SK-N-SH (cell line): ENCODE data around the gene PRMT6. TPM values are rescaled to one million over a fixed set of nuclear protein-coding genes. Genes with fewer than 3 reads are reported as not detected.
"Not testable (repeated sequence)": the region's sequence is repeated elsewhere in the genome, so short reads cannot be mapped to it uniquely, and the experiment has no call there.

Source experiments
- CTCF ChIA-PET: fragments of 300-600, 350-600 bp; formaldehyde crosslinking; extraction: SDS; loops from one replicate; lab custom pipeline; 2021; lab: Yijun Ruan, JAX
- POLR2A ChIA-PET: fragments of 350-600 bp; sonication (Branson Sonifier 250); formaldehyde crosslinking; extraction: SDS; loops from one replicate; lab custom pipeline; 2020; ENCODE audit warnings: antibody characterized with exemption, inconsistent platforms; lab: Yijun Ruan, JAX
- DNase-seq: peaks from one replicate; pipeline ENCODE4 v3.0.0; 2012
- H2AFZ ChIP-seq: fragments of 200-600 bp; sonication (generic); 2 replicates; pipeline ENCODE4 v1.8.1; 2016; ENCODE audit warnings: antibody characterized with exemption, mild to moderate bottlenecking, low read depth
- H3F3A ChIP-seq: fragments of 200-600 bp; sonication (generic); replicated peaks from 2 replicates; pipeline ENCODE3; 2016; ENCODE audit warnings: antibody characterized with exemption, mild to moderate bottlenecking; ENCODE audit not compliant: insufficient read depth
- H3K27ac ChIP-seq, 2 experiments: fragments of 200-500 bp in 1 of 2; fragments of 200-600 bp in 1 of 2; sonication (Bioruptor generic) in 1 of 2; sonication (generic), shearing (Covaris generic) in 1 of 2; 2 replicates each; pipeline versions ENCODE4 v1.5.1 to v1.6.1; 2014 to 2016; ENCODE audit warnings: low read depth in 2 of 2, inconsistent platforms in 1 of 2, low read length in 1 of 2, mild to moderate bottlenecking in 1 of 2, mixed read lengths in 1 of 2
- H3K27me3 ChIP-seq: fragments of 200-600 bp; sonication (generic), shearing (Covaris generic); 2 replicates; pipeline ENCODE4 v1.6.1; 2016; ENCODE audit warnings: mixed run types; ENCODE audit not compliant: insufficient read depth
- H3K36me3 ChIP-seq, 2 experiments: fragments of 200-500 bp in 1 of 2; fragments of 200-600 bp in 1 of 2; sonication (Bioruptor generic) in 1 of 2; sonication (generic) in 1 of 2; replicated peaks in 1 of 2; 2 replicates each; pipeline versions ENCODE3 to v1.5.1; 2014 to 2016; ENCODE audit warnings: low read length in 1 of 2, mild to moderate bottlenecking in 1 of 2; ENCODE audit not compliant: insufficient read depth in 2 of 2, control insufficient read depth in 1 of 2
- H3K4me1 ChIP-seq, 2 experiments: fragments of 200-500 bp in 1 of 2; fragments of 200-600 bp in 1 of 2; sonication (Bioruptor generic) in 1 of 2; sonication (generic), shearing (Covaris generic) in 1 of 2; 2 replicates each; pipeline versions ENCODE4 v1.5.1 to v1.6.1; 2014 to 2016; ENCODE audit warnings: low read depth in 1 of 2, low read length in 1 of 2, mixed run types in 1 of 2; ENCODE audit not compliant: insufficient read depth in 2 of 2, control insufficient read depth in 1 of 2
- H3K4me2 ChIP-seq: fragments of 200-600 bp; sonication (generic), shearing (Covaris generic); 2 replicates; pipeline ENCODE4 v1.6.1; 2017; ENCODE audit warnings: mixed run types
- H3K4me3 ChIP-seq, 2 experiments: fragments of 200-500 bp in 1 of 2; fragments of 200-600 bp in 1 of 2; sonication (Bioruptor generic) in 1 of 2; sonication (generic), shearing (Covaris generic) in 1 of 2; 2 replicates each; pipeline versions ENCODE4 v1.5.1 to v1.8.1; 2014 to 2016; ENCODE audit warnings: low read depth in 2 of 2, inconsistent platforms in 1 of 2, low read length in 1 of 2, mild to moderate bottlenecking in 1 of 2, mixed read lengths in 1 of 2, moderate library complexity in 1 of 2
- H3K79me2 ChIP-seq: fragments of 200-600 bp; sonication (generic); 2 replicates; pipeline ENCODE4 v1.8.1; 2017; ENCODE audit warnings: mild to moderate bottlenecking; ENCODE audit not compliant: insufficient read depth
- H3K9ac ChIP-seq: fragments of 200-600 bp; sonication (generic); 2 replicates; pipeline ENCODE4 v1.6.1; 2017; ENCODE audit warnings: mixed run types
- H3K9me2 ChIP-seq: fragments of 200-600 bp; sonication (generic); 2 replicates; pipeline ENCODE4 v1.6.1; 2017; ENCODE audit warnings: mixed run types
- H3K9me3 ChIP-seq: fragments of 200-600 bp; sonication (generic); 2 replicates; pipeline ENCODE4 v1.6.1; 2017; ENCODE audit warnings: mixed run types, mild to moderate bottlenecking, moderate library complexity
- H4K20me1 ChIP-seq: fragments of 200-600 bp; sonication (generic); 2 replicates; pipeline ENCODE4 v1.6.1; 2017; ENCODE audit warnings: mild to moderate bottlenecking, mixed run types; ENCODE audit not compliant: insufficient read depth
- FOSL2 ChIP-seq: IDR thresholded peaks from 2 replicates; pipeline ENCODE4 v1.4.0; 2012; ENCODE audit warnings: low read depth, mild to moderate bottlenecking, moderate library complexity, borderline replicate concordance
- IRF3 ChIP-seq: fragments of 150-350 bp; IDR thresholded peaks from 2 replicates; pipeline ENCODE4 v1.6.1; 2016; ENCODE audit warnings: mild to moderate bottlenecking, low read depth, low read length
- MEF2A ChIP-seq: IDR thresholded peaks from 2 replicates; pipeline ENCODE4 v1.4.0; 2012; ENCODE audit warnings: low read depth, borderline replicate concordance
- MXI1 ChIP-seq: IDR thresholded peaks from 2 replicates; pipeline ENCODE4 v1.6.1; 2012; ENCODE audit warnings: mild to moderate bottlenecking, low read depth, low read length, improper control_type of control experiment
- NRF1 ChIP-seq: IDR thresholded peaks from 2 replicates; pipeline ENCODE4 v1.6.1; 2012; ENCODE audit warnings: low read depth, mild to moderate bottlenecking, low read length
- REST ChIP-seq: IDR thresholded peaks from 2 replicates; pipeline ENCODE4 v1.6.1; 2012; ENCODE audit warnings: mild to moderate bottlenecking, low read depth, low read length, moderate library complexity
- TCF12 ChIP-seq: IDR thresholded peaks from 2 replicates; pipeline ENCODE4 v1.4.0; 2012
- USF1 ChIP-seq: IDR thresholded peaks from 2 replicates; pipeline ENCODE4 v1.4.0; 2012; ENCODE audit warnings: low read depth, borderline replicate concordance
- USF2 ChIP-seq: fragments of 150-350 bp; IDR thresholded peaks from 2 replicates; pipeline ENCODE4 v1.6.1; 2017; ENCODE audit warnings: antibody characterized with exemption, low read length, low read depth, borderline replicate concordance
- WGBS: methylation state at CpG from one replicate; pipeline ENCODE4 v1.1.6; 2017; ENCODE audit warnings: low lambda C conversion rate; 5-methylcytosine and 5-hydroxymethylcytosine counted together
- polyA plus RNA-seq, 3 experiments: library from polyadenylated mRNA; depleted of rRNA; stranded (reverse); fragments of >200 nt; gene quantifications; 2 replicates each; pipeline ENCODE4 v1.2.3, GENCODE V29; 2012

Gene PRMT6
- polyA plus RNA-seq, 1 of the 3 experiments (the other 2 are of a cell fraction) = 15.2 TPM

- no peaks in the 10 kb centered on the region for H3K27me3 ChIP-seq
- CTCF ChIA-PET = no interaction called here
- no peaks in the 10 kb centered on the region for H3K4me1 ChIP-seq
- no peak for TF ChIP-seq USF1
- TF ChIP-seq MEF2A = no peak
- no peak for TF ChIP-seq MXI1
- 46% methylated on average over 1 of the region's 1 CpG for WGBS
- POLR2A ChIA-PET = no interaction called here
- H3K27ac ChIP-seq = no peak overlapping the region
- no peak overlapping the region for H3K4me3 ChIP-seq
- no peak overlapping the region for H2AFZ ChIP-seq
- no peaks in the 10 kb centered on the region for H4K20me1 ChIP-seq
- H3K36me3 ChIP-seq = no peaks in the 10 kb centered on the region
- H3K9me2 ChIP-seq = 0 out of 2 replicates have a peak, but pooled peaks cover 2% of the 10 kb centered on the region
- no peak overlapping the region for H3K4me2 ChIP-seq
- no peaks in the 10 kb centered on the region for H3K9me3 ChIP-seq
- no peaks in the 10 kb centered on the region for H3K79me2 ChIP-seq
- no peaks in the 10 kb centered on the region for H3F3A ChIP-seq
- no peak overlapping the region for H3K9ac ChIP-seq
- no peak for DNase-seq
These were observed 5.2 kb upstream of the PRMT6 start for GRCh38 chr1:107051266-107051665.

GRCh38 chr1:107055919-107056425 lies 502 bp upstream of the PRMT6 start:
- CTCF ChIA-PET = interaction anchor here (2.1 kb wide), 1 partner anchor 86 kb away, joined by 6 read pairs; no protein-coding TSS in a partner anchor
- peak overlapping the region; percentile 94 for H3K4me2 ChIP-seq

GRCh38 chr1:107057197-107058133 lies 991 bp downstream of the PRMT6 start:
- peak; percentile 78 for DNase-seq
- peaks cover 17 to 22% of the 10 kb centered on the region in 2 experiments for H3K36me3 ChIP-seq
- peak overlapping the region; percentile 86 for H3K9ac ChIP-seq
- H3K79me2 ChIP-seq = peaks cover 7% of the 10 kb centered on the region; the same call in 1 of the 2 replicates
- POLR2A ChIA-PET = interaction anchor here (1.2 to 1.4 kb wide), 4 partner anchors 9 to 255 kb away, joined by 3 to 11 read pairs (median 4); no protein-coding TSS in a partner anchor
- H3F3A ChIP-seq = no peaks in the 10 kb centered on the region
- peak overlapping the region; percentile 94 to 99 for H3K4me3 ChIP-seq
- CTCF ChIA-PET = interaction anchor here (0.9 to 2.1 kb wide), 2 partner anchors 85 to 472 kb away, joined by 4 to 6 read pairs; no protein-coding TSS in a partner anchor
- peak overlapping the region; percentile 99 for H2AFZ ChIP-seq
- H3K27me3 ChIP-seq = no peaks in the 10 kb centered on the region
- H3K27ac ChIP-seq = peak overlapping the region; percentile 51 to 96
- H3K9me2 ChIP-seq = no peaks in the 10 kb centered on the region
- WGBS = 16% methylated on average over 25 of the region's 55 CpGs
- peak overlapping the region; percentile 94 for H3K4me2 ChIP-seq
- no peaks in the 10 kb centered on the region for H3K9me3 ChIP-seq
- no peaks in the 10 kb centered on the region for H4K20me1 ChIP-seq
- peaks cover 0 to 12% of the 10 kb centered on the region in 2 experiments; a peak in 3 of 4 replicates for H3K4me1 ChIP-seq
- TF ChIP-seq USF2 (no peak), FOSL2 (no peak), REST (no peak), TCF12 (peak; percentile 44; the same call in 1 of the 2 replicates), NRF1 (no peak), IRF3 (no peak)

More at GRCh38 chr1:107055919-107056425, 502 bp upstream of the PRMT6 start:
- peaks cover 0 to 12% of the 10 kb centered on the region in 2 experiments; a peak in 3 of 4 replicates for H3K4me1 ChIP-seq
- not testable (repeated sequence) for H3K9me3 ChIP-seq, H4K20me1 ChIP-seq, DNase-seq, H3K9me2 ChIP-seq, H3K79me2 ChIP-seq, H3K27me3 ChIP-seq, H3F3A ChIP-seq
- peak overlapping the region; percentile 99 for H2AFZ ChIP-seq
- 91% methylated on average over 24 of the region's 24 CpGs for WGBS
- peak overlapping the region; percentile 94 to 99 for H3K4me3 ChIP-seq
- peaks cover 17 to 22% of the 10 kb centered on the region in 2 experiments for H3K36me3 ChIP-seq
- peak overlapping the region; percentile 86; the same call in 1 of the 2 replicates for H3K9ac ChIP-seq
- H3K27ac ChIP-seq = peak overlapping the region; percentile 51 to 96; a peak in 2 of 4 replicates
- POLR2A ChIA-PET = interaction anchor here (0.7 to 1.2 kb wide), 4 partner anchors 8 to 254 kb away, joined by 3 to 4 read pairs (median 3); no protein-coding TSS in a partner anchor
